BLaER1 treated with 17β-estradiol and CSF1 and Interleukin-3, amounts not matched to agents 10 nM and 100 nM (cell line): Measurements from ENCODE around the gene LRRTM2.

Experiments used
- H3K27ac ChIP-seq, 11 experiments: shearing (Covaris generic); formaldehyde crosslinking; 2 replicates each; pipeline ENCODE4 v1.8.1; 2022
- H3K27me3 ChIP-seq, 11 experiments: shearing (Covaris generic); formaldehyde crosslinking; 2 replicates each; pipeline ENCODE4 v1.8.1; 2022
- H3K36me3 ChIP-seq, 11 experiments: shearing (Covaris generic); formaldehyde crosslinking; 2 replicates each; pipeline ENCODE4 v1.8.1; 2022
- H3K4me1 ChIP-seq, 10 experiments: shearing (Covaris generic); formaldehyde crosslinking; 2 replicates each; pipeline ENCODE4 v1.8.1; 2022
- H3K4me2 ChIP-seq, 11 experiments: shearing (Covaris generic); formaldehyde crosslinking; 2 replicates each; pipeline ENCODE4 v1.8.1; 2022
- H3K4me3 ChIP-seq, 10 experiments: shearing (Covaris generic); formaldehyde crosslinking; 2 replicates each; pipeline ENCODE4 v1.8.1; 2022
- H3K9ac ChIP-seq, 11 experiments: shearing (Covaris generic); formaldehyde crosslinking; 2 replicates each; pipeline ENCODE4 v1.8.1; 2022
- H3K9me3 ChIP-seq, 11 experiments: shearing (Covaris generic); formaldehyde crosslinking; replicated peaks in 1 of 11; 2 replicates each; pipeline ENCODE4 v1.8.1; 2022
- H4K20me1 ChIP-seq, 11 experiments: shearing (Covaris generic); formaldehyde crosslinking; 2 replicates each; pipeline ENCODE4 v1.8.1; 2022
- Cebpa-rat ChIP-seq, 11 experiments: shearing (Covaris generic); IDR thresholded peaks; 2 replicates each; pipeline ENCODE4 v1.8.1; 2022

Gene LRRTM2

DNA sequence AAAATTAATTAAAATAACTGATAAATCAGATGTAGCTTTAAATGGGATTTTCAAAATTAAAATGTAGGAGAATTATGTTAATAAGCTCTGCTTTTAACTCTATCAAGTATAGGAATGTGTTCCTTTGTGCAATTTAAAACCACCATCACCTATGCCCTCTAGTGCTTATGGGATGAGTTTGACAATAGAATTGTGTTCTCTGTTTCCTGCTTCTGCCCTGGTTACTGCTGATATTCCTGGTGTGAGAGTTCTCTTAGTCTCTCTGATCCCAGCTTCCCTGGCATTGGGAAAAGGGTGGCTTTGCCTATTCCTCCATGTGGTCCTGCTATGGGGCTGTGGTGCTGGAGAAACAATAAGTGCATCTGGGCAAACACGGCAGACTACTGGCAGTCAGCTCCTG, 8.1 kb downstream of the LRRTM2 start:
- H3K27me3 ChIP-seq, result no peaks in the 10 kb centered on the region
- H3K36me3 ChIP-seq, result peaks cover 22 to 56% (median 34%) of the 10 kb centered on the region in 11 experiments
- no peak overlapping the region for H3K27ac ChIP-seq
- H3K4me1 ChIP-seq, result peaks cover 13 to 33% (median 26%) of the 10 kb centered on the region in 10 experiments
- no peak overlapping the region for H3K4me3 ChIP-seq
- no peak overlapping the region for H3K9ac ChIP-seq
- H4K20me1 ChIP-seq, result peaks cover 11 to 83% (median 53%) of the 10 kb centered on the region in 11 experiments; a peak in 20 of 22 replicates
- H3K9me3 ChIP-seq, result peaks cover 17 to 28% (median 25%) of the 10 kb centered on the region in 11 experiments
- no peak for TF ChIP-seq Cebpa-rat (IDR thresholded peaks at IDR 0.05)
- no peak overlapping the region for H3K4me2 ChIP-seq

DNA sequence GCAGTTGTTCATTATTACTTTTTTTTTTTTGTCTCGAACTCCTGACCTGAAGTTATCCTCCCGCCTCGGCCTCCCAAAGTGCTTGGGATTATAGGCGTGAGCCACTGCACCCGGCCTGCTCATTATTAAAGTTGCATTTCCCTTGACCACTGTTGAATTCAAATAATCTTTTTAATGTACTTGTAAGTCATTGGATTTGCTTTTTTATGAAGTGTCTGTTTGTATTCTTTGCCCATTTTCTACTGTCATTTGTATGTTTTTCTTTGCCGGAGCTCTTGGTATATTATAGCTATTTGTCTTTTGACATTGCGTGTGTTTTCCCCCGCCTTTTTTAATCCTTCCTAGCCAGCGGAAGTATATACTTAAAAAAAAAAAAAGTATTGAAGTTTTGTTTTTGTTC, 22.0 kb downstream of the LRRTM2 start:
- Histone ChIP-seq H3K27ac (no peak overlapping the region), H3K9ac (no peak overlapping the region), H4K20me1 (peaks cover 7 to 100% (median 76%) of the 10 kb centered on the region in 11 experiments; a peak in 15 of 22 replicates), H3K27me3 (no peaks in the 10 kb centered on the region), H3K9me3 (no peaks in the 10 kb centered on the region), H3K36me3 (peaks cover 2 to 64% (median 28%) of the 10 kb centered on the region in 11 experiments; a peak in 20 of 22 replicates), H3K4me2 (no peak overlapping the region), H3K4me3 (no peak overlapping the region), H3K4me1 (peaks cover 0 to 21% (median 0%) of the 10 kb centered on the region in 10 experiments; a peak in 6 of 20 replicates)
- no peak for TF ChIP-seq Cebpa-rat (IDR thresholded peaks at IDR 0.05)

DNA sequence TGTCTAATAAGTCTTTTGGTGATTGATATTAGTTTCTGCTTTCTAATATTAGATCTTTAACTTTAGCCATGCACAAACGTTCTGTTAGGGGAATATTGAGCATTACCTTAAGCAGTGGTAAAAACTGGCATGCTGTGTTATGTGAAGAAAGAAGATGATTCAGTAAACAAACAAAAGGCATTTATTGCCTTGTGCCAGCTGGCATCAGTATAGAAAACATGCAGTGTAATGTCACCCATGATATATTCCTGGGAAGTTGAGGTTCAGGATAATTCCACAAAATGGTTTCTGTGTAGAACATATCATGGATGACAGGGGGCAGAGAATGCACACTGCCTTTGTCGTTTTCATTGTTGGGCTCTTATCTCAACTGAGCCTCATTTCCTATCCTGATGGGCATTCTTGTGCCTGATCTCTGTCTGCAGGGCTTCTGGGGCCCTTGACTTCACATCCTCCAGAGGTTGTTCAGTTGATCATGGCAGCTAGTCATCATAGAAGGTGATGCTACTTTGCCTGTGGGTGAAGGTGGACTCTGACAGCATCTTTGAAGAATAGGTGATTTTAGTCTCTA, 24.2 kb downstream of the LRRTM2 start:
- Histone ChIP-seq H3K36me3 (peaks cover 0 to 50% (median 23%) of the 10 kb centered on the region in 11 experiments; a peak in 15 of 22 replicates), H3K27ac (no peak overlapping the region), H3K9me3 (no peaks in the 10 kb centered on the region), H3K4me1 (peaks cover 0 to 21% (median 0%) of the 10 kb centered on the region in 10 experiments; a peak in 6 of 20 replicates), H3K9ac (no peak overlapping the region), H3K4me2 (no peak overlapping the region), H4K20me1 (peaks cover 7 to 100% (median 82%) of the 10 kb centered on the region in 11 experiments; a peak in 15 of 22 replicates), H3K27me3 (no peaks in the 10 kb centered on the region), H3K4me3 (no peak overlapping the region)
- TF ChIP-seq Cebpa-rat (IDR thresholded peaks at IDR 0.05), result no peak

DNA sequence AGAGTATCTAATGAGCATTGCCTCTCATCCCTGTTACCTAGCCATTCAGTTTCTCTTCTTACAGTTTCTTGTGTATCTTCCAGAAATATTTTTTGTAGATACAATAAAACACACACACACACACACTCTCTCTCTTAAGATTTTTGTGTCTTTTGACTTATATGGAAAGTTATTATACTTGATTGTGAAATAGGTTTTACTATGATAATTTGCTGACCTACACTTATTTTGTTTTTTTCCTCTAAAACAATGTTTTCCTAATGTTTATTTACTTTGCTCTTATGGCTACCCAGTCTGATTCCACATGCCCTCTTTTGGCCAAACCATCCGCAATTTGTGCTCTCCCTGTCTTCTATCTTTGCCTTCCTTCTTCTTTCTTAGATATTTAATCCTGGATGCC, 25.3 kb downstream of the LRRTM2 start:
- Histone ChIP-seq H3K27ac (no peak overlapping the region), H3K9ac (no peak overlapping the region), H3K4me2 (no peak overlapping the region), H3K4me1 (peaks cover 0 to 18% (median 0%) of the 10 kb centered on the region in 10 experiments; a peak in 6 of 20 replicates), H3K27me3 (no peaks in the 10 kb centered on the region), H3K9me3 (no peaks in the 10 kb centered on the region), H3K36me3 (peaks cover 0 to 50% (median 22%) of the 10 kb centered on the region in 11 experiments; a peak in 17 of 22 replicates), H4K20me1 (peaks cover 7 to 100% (median 87%) of the 10 kb centered on the region in 11 experiments; a peak in 15 of 22 replicates), H3K4me3 (no peak overlapping the region)
- TF ChIP-seq Cebpa-rat (IDR thresholded peaks at IDR 0.05), result no peak

DNA sequence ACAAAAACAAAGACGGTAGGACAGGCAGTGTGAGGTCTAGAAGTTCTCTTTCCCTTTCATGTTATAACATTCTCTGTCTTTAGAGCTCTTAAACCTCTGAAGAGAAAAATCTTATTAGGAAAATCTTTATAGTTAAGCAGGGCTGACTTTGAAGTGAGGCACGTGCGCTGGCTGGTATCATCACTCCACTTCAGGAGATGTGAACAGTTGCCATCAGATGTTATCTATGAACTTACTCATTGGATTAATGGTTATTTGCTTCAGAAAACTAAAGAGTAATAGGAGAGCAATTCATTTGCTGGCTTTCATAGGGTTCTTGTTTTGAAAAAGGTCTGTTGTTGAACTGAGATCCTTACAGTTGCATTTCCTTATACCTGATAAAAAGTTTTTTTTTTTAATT, 25.7 kb downstream of the LRRTM2 start:
- H3K4me3 ChIP-seq, result no peak overlapping the region
- no peak overlapping the region for H3K9ac ChIP-seq
- no peak for TF ChIP-seq Cebpa-rat (IDR thresholded peaks at IDR 0.05)
- H4K20me1 ChIP-seq, result peaks cover 7 to 100% (median 85%) of the 10 kb centered on the region in 11 experiments; a peak in 15 of 22 replicates
- no peak overlapping the region for H3K4me2 ChIP-seq
- H3K4me1 ChIP-seq, result peaks cover 0 to 14% (median 0%) of the 10 kb centered on the region in 10 experiments; a peak in 6 of 20 replicates
- H3K36me3 ChIP-seq, result peaks cover 0 to 46% (median 22%) of the 10 kb centered on the region in 11 experiments; a peak in 14 of 22 replicates
- no peaks in the 10 kb centered on the region for H3K27me3 ChIP-seq
- no peaks in the 10 kb centered on the region for H3K9me3 ChIP-seq
- no peak overlapping the region for H3K27ac ChIP-seq

DNA sequence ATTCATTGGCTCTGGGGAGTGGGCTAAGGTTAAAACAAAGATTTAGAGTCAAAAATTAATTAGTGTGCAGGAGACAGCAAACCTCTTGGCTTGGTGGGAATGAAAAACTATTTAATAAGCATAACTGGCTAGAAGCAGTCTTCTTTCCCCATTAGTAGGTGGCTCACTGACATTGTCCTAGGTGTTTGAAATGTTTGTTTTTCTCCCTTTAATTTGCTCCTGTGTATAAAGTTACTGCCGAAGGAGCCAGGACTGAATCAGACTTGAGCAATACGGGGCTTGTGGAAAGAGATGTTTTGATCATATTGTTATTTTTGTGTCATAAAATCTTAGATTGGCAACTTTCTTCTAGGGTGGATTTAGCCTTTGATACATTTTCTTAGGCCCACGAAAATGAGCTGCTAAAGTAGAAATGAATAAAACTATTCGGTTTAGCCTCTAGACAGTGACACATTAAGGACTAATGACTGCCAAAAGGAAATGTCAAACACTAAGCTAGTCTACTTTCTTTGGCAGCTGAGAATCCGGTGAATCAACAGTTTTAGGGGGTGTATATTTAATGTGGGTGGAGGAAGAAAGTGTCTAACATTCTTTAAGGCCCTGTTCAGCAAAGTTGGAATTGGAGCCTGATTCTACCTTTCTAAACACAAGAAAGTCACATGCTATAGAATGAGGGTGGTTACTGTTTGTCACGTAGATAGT, 30.2 kb downstream of the LRRTM2 start:
- no peak overlapping the region for H3K9ac ChIP-seq
- no peak overlapping the region for H3K4me3 ChIP-seq
- peaks cover 0 to 5% (median 0%) of the 10 kb centered on the region in 11 experiments; a peak in 1 of 22 replicates for H3K9me3 ChIP-seq
- H3K4me1 ChIP-seq, result peaks cover 0 to 10% (median 5%) of the 10 kb centered on the region in 10 experiments; a peak in 8 of 20 replicates
- H3K27ac ChIP-seq, result no peak overlapping the region
- peaks cover 19 to 54% (median 27%) of the 10 kb centered on the region in 11 experiments for H3K36me3 ChIP-seq
- H4K20me1 ChIP-seq, result peaks cover 3 to 100% (median 66%) of the 10 kb centered on the region in 11 experiments; a peak in 17 of 22 replicates
- no peak for TF ChIP-seq Cebpa-rat (IDR thresholded peaks at IDR 0.05)
- H3K27me3 ChIP-seq, result no peaks in the 10 kb centered on the region
- H3K4me2 ChIP-seq, result no peak overlapping the region

DNA sequence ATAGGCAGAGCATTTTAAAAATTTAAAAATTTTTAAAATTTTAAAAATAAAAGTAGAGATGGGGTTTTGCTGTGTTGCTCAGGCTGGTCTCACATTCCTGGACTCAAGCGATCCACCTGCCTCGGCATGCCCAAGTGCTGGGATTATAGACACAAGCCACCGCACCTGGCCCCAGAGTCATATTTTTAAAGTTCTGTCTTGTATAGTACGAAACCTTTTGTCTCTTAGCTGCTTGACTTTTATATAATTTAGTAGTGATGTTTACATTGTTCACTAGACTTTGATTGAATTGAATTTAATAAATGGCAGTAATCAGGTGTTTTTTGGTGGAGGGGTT, 31.0 kb downstream of the LRRTM2 start:
- no peak overlapping the region for H3K4me3 ChIP-seq
- H3K27ac ChIP-seq, result no peak overlapping the region
- no peak overlapping the region for H3K9ac ChIP-seq
- TF ChIP-seq Cebpa-rat (IDR thresholded peaks at IDR 0.05), result no peak
- no peaks in the 10 kb centered on the region for H3K27me3 ChIP-seq
- H3K9me3 ChIP-seq, result peaks cover 0 to 5% (median 0%) of the 10 kb centered on the region in 11 experiments; a peak in 1 of 22 replicates
- peaks cover 6 to 100% (median 67%) of the 10 kb centered on the region in 11 experiments; a peak in 17 of 22 replicates for H4K20me1 ChIP-seq
- peaks cover 0 to 10% (median 5%) of the 10 kb centered on the region in 10 experiments; a peak in 8 of 20 replicates for H3K4me1 ChIP-seq
- H3K36me3 ChIP-seq, result peaks cover 22 to 62% (median 32%) of the 10 kb centered on the region in 11 experiments
- no peak overlapping the region for H3K4me2 ChIP-seq

DNA sequence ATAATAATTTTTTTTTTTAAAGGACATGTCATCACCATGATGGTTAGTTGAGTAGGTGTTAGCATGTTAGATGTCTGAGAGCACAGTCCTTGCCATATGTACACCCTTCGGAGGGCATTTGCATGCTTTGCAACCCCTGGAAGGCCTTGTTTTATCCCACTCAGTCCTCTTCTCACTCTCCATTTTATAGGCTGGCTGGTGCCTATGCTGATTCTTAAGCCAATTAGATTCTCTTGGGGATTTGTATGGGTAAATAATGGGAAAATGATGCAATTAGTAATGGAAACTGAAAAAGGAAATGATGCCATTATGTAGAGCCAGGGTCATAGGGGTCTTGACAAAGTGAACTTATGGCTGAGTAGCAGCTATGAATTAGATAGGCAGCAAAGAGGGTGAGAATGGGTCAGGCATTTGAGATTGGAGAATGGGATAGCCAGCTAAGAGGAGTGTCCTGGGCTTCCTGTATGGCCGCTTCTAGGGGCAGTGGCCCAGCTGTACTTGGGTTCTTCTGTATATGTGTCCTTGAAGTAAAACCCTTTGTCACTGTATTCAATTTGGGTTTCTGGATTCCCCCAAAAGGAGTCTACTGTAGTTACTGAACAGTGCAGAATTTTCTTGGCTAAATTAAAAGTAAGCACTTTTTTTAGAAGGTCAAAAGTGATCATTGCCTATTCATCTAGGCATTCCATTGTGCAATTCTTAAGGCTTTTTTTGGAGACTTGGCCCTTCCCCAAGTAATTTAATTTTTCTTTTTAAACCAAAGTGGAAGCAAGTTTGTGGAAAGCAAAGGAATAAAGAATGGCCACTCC, 31.6 kb downstream of the LRRTM2 start:
- Histone ChIP-seq H3K4me1 (peaks cover 0 to 8% (median 5%) of the 10 kb centered on the region in 10 experiments; a peak in 7 of 20 replicates), H3K27me3 (no peaks in the 10 kb centered on the region), H3K4me3 (no peak overlapping the region), H3K9ac (no peak overlapping the region), H4K20me1 (peaks cover 4 to 100% (median 67%) of the 10 kb centered on the region in 11 experiments; a peak in 17 of 22 replicates), H3K4me2 (peak overlapping the region in 3 of 11 experiments; percentile 0 to 23 (median 13); a peak in 2 of 22 replicates), H3K36me3 (peaks cover 23 to 64% (median 31%) of the 10 kb centered on the region in 11 experiments), H3K27ac (no peak overlapping the region), H3K9me3 (peaks cover 0 to 5% (median 0%) of the 10 kb centered on the region in 11 experiments; a peak in 1 of 22 replicates)
- no peak for TF ChIP-seq Cebpa-rat (IDR thresholded peaks at IDR 0.05)
